Colonic mucosa (tissue), 4 donors: ENCODE data around the gene ADORA1. TPM values are rescaled to one million over a fixed set of nuclear protein-coding genes. Genes with fewer than 3 reads are reported as not detected.

Experiments used
- DNase-seq: peaks from one replicate; pipeline ENCODE4 v3.0.0-alpha.2; 2020
- H3K27ac ChIP-seq: fragments of 200-600 bp; one replicate; pipeline ENCODE4 v1.8.0; 2021
- H3K27me3 ChIP-seq: fragments of 200-600 bp; one replicate; pipeline ENCODE4 v1.8.0; 2021
- H3K36me3 ChIP-seq: fragments of 200-600 bp; one replicate; pipeline ENCODE4 v1.8.0; 2021
- H3K4me1 ChIP-seq: fragments of 200-600 bp; one replicate; pipeline ENCODE4 v1.8.0; 2021; ENCODE audit warnings: mild to moderate bottlenecking
- H3K4me3 ChIP-seq: fragments of 200-600 bp; one replicate; pipeline ENCODE4 v1.8.0; 2021
- H3K9ac ChIP-seq, 2 donors: one replicate each; pipeline ENCODE4 v1.7.0; 2013; ENCODE audit warnings: control low read depth in 2 of 2, low read depth in 2 of 2, low read length in 2 of 2
- H3K9me3 ChIP-seq: fragments of 200-600 bp; one replicate; pipeline ENCODE4 v1.8.0; 2021
- intact Hi-C: fragments of 100-400 bp; cut with DNase I; formaldehyde crosslinking; loops from one replicate; pipeline ENCODE4 v1.14.1; 2022
- total RNA-seq, 2 donors: library from RNA; stranded (reverse); fragmentation: NEBNext Ultra II Directional in 1 of 2; extraction: Animal tissue kit (Norgen Biotek cat#: 25700) in 1 of 2; gene quantifications; one replicate each; pipeline ENCODE4 v1.2.1, GENCODE V29; 2021
- TF ChIP-seq, protein P1 (sequence below): fragments of 200-600 bp; IDR thresholded peaks from one replicate; pipeline ENCODE4 v1.8.0; 2022; ENCODE audit warnings: antibody characterized with exemption, mild to moderate bottlenecking
- donor health status: healthy.
- donor health status: DM: no; HTN: no; CAD: no.
- donor health status: DM: no; HTN: no; CAD: no.

The ADORA1 gene
- total RNA-seq, 2 donors from 2014 or later: 0.42 to 1.6 TPM

DNA sequence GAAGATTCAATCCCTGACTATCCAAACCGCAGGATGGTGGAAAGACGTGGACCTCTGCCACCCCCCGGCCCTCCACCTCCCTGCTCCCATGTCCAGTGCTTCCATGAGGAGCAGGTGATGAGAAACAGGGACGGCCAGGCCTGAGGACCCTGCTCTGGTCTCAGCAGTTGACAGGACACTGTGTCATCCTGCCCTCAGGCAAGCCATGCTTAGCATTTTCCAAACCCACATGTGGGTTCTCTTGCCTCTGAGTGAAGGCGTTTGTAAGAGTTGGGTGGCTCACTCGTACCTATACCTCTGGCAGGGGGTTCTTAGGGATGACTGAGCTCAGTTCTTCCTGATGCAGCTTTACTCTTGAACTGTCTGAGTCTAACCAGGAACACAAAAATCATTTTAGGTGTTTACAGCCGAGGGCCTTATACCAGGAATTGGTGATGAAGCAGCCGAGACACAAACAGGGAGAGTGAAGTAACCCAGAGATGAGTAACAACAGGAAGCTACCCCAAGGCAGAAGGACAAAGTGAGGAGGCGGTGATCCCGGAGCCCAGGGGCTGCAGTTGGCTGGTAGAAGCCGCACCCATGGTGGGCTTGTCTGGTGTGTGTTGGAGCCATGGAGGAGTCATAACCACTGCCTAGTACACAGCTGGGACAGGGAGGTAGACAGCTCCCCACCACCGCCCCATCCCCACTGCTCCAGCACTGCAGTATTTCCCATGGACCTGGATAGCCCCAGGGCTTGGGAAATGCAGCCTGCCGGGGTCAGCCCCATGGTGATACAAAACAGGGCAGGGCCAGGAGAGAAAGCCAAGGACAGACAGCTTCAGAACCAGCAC, 26.7 kb downstream of the ADORA1 start:
- no peak overlapping the region for H3K27ac ChIP-seq

DNA sequence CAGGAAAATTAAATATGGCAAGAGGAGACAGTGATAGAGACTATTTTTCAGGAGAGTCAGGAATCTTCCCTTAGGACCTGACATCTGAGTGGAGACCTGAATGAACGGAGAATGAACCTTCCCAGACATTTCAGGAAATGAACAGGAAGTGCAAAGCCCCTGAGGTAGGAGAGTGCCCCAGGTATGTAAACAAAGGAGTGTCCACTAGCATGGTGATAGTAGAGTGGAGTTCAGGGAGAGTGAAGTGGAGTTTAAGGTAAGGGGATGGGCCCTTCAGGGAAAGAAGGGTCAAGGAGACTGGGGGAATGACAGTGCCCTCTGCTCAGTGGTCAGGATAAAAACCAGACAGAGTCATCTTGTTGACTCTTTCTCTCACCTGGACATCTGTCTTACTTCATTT, 28.8 kb downstream of the ADORA1 start:
- Histone ChIP-seq H3K4me1 (no peaks in the 10 kb centered on the region), H3K9me3 (no peaks in the 10 kb centered on the region), H3K27ac (no peak overlapping the region), H3K36me3 (no peaks in the 10 kb centered on the region), H3K27me3 (no peaks in the 10 kb centered on the region), H3K9ac (no peak overlapping the region), H3K4me3 (no peak overlapping the region)
- intact Hi-C loops: no loop called here
- TF ChIP-seq, protein P1, sequence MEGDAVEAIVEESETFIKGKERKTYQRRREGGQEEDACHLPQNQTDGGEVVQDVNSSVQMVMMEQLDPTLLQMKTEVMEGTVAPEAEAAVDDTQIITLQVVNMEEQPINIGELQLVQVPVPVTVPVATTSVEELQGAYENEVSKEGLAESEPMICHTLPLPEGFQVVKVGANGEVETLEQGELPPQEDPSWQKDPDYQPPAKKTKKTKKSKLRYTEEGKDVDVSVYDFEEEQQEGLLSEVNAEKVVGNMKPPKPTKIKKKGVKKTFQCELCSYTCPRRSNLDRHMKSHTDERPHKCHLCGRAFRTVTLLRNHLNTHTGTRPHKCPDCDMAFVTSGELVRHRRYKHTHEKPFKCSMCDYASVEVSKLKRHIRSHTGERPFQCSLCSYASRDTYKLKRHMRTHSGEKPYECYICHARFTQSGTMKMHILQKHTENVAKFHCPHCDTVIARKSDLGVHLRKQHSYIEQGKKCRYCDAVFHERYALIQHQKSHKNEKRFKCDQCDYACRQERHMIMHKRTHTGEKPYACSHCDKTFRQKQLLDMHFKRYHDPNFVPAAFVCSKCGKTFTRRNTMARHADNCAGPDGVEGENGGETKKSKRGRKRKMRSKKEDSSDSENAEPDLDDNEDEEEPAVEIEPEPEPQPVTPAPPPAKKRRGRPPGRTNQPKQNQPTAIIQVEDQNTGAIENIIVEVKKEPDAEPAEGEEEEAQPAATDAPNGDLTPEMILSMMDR: no peak
- DNase-seq: no peak

More for the DNA sequence above, 26.7 kb downstream of the ADORA1 start:
- H3K36me3 ChIP-seq: no peaks in the 10 kb centered on the region
- no peak overlapping the region for H3K9ac ChIP-seq
- H3K4me1 ChIP-seq: no peaks in the 10 kb centered on the region
- intact Hi-C loops: no loop called here
- TF ChIP-seq, protein P1: no peak
- no peak overlapping the region for H3K4me3 ChIP-seq
- H3K9me3 ChIP-seq: no peaks in the 10 kb centered on the region
- no peaks in the 10 kb centered on the region for H3K27me3 ChIP-seq
- DNase-seq: no peak

DNA sequence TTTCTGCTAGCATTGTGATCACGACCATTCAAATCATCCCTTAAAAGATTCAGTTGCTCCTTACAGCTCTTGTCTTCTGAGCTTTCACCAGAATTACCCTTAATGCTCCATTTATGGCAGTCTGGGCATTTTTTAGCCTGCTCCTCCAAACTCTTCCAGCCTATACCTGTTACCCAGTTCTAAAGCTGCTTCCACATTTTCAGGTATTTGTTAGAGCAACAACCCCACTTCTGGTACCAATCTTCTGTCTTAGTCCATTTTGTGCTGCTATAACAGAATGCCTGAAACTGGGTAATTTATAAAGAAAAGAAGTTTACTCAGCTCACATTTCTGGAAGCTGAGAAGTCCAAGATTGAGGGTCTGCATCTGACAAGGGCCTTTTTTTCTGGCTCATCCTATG, 30.9 kb downstream of the ADORA1 start:
- Histone ChIP-seq H3K9me3 (no peaks in the 10 kb centered on the region), H3K27ac (no peak overlapping the region), H3K4me3 (no peak overlapping the region), H3K9ac (no peak overlapping the region), H3K4me1 (no peaks in the 10 kb centered on the region), H3K36me3 (no peaks in the 10 kb centered on the region), H3K27me3 (no peaks in the 10 kb centered on the region)
- no peak for DNase-seq
- TF ChIP-seq, protein P1: no peak
- intact Hi-C loops: no loop called here

DNA sequence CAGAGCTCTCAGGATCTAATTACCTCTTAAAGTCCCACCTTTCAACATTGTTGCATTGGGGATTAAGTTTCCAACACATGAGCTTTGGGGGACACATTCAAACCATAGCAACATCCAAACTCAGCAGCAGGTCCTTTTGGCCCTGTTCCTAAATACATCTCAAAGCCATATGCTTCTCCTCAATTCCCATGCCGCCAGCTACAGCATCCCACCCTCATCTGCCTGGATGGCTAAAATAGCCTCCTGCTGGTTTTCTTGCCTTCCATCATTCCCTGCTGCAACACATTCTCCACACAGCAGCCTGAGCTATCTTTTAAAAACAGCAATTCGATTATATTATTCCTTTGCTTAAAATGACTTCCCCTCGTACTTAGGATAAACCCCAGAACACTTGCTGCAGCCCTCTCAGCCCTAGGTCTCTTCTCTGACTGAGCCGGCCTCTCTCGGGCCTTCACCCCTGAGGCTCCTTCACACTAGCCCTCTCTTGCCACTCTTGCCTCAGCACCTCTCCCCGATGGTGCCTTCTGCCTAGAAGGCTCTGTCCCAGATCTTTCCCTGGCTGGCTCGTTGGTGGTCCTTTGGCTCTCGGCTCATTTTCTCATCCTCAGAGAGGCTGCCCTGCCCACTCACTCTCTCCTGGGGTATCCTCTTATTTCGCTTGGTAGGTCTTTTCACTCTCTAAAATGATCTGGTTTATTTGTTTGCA, 31.6 kb downstream of the ADORA1 start:
- Histone ChIP-seq H3K27ac (no peak overlapping the region), H3K36me3 (no peaks in the 10 kb centered on the region), H3K4me1 (no peaks in the 10 kb centered on the region), H3K4me3 (no peak overlapping the region), H3K27me3 (no peaks in the 10 kb centered on the region), H3K9me3 (no peaks in the 10 kb centered on the region), H3K9ac (no peak overlapping the region)
- TF ChIP-seq, protein P1: no peak
- intact Hi-C loops: no loop called here
- DNase-seq: no peak

DNA sequence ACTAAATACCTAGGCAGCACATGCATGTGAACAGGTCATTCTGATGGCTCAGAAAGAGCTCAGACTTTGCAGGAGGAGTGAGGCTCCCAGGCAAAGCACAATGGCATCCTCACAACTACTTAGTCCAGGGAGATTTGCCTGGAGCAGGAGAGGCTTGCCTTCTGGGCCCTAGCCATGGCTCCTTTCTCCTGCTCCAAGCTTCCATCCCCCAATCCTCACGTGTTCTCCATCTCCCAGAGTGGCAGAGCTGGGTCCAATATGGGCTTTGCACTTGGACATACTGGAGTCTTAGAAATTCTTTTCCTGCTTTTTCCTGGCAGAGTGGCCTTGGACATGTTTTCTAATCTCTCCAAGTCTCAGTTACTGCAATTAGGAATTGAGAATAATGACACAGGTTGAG, 32.3 kb downstream of the ADORA1 start:
- H3K27me3 ChIP-seq: no peaks in the 10 kb centered on the region
- no peak overlapping the region for H3K4me3 ChIP-seq
- no peak overlapping the region for H3K9ac ChIP-seq
- intact Hi-C loops: no loop called here
- H3K36me3 ChIP-seq: no peaks in the 10 kb centered on the region
- TF ChIP-seq, protein P1: no peak
- no peaks in the 10 kb centered on the region for H3K4me1 ChIP-seq
- no peak for DNase-seq
- H3K9me3 ChIP-seq: no peaks in the 10 kb centered on the region
- H3K27ac ChIP-seq: no peak overlapping the region
